HL-60 (cell line): ENCODE measurements around the gene AFF3.

ENCODE experiments used
- CTCF ChIP-seq: IDR thresholded peaks from one replicate; pipeline ENCODE4 v1.5.1; 2011; ENCODE audit warnings: low read length, control low read depth, inconsistent platforms; ENCODE audit not compliant: insufficient read depth
- POLR2AphosphoS5 ChIP-seq: IDR thresholded peaks from 2 replicates; pipeline ENCODE4 v1.6.1; 2012; ENCODE audit warnings: low read depth
- TF ChIP-seq, protein P1 (sequence below): IDR thresholded peaks from 2 replicates; pipeline ENCODE4 v1.6.1; 2012; ENCODE audit warnings: low read depth; ENCODE audit not compliant: insufficient replicate concordance

DNA sequence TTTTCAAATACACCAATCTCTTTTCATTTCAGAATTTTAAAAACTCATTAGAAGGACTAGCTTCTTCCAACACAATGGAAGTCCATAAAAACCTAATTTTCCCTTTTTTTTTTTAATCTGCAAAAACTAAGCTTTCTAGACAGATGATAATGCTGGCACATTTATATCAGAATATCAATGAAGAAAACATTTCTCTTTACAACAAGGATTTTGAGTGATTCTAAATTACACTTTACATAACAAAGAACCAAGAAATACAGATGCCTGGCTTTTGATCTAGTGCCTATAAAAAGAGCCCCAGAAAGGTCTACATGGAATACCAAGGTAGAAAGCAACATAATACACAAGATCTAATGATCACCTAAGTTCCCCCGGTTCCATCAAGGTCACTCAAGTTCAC is 108.0 kb downstream of the AFF3 start:
- TF ChIP-seq, protein P1, sequence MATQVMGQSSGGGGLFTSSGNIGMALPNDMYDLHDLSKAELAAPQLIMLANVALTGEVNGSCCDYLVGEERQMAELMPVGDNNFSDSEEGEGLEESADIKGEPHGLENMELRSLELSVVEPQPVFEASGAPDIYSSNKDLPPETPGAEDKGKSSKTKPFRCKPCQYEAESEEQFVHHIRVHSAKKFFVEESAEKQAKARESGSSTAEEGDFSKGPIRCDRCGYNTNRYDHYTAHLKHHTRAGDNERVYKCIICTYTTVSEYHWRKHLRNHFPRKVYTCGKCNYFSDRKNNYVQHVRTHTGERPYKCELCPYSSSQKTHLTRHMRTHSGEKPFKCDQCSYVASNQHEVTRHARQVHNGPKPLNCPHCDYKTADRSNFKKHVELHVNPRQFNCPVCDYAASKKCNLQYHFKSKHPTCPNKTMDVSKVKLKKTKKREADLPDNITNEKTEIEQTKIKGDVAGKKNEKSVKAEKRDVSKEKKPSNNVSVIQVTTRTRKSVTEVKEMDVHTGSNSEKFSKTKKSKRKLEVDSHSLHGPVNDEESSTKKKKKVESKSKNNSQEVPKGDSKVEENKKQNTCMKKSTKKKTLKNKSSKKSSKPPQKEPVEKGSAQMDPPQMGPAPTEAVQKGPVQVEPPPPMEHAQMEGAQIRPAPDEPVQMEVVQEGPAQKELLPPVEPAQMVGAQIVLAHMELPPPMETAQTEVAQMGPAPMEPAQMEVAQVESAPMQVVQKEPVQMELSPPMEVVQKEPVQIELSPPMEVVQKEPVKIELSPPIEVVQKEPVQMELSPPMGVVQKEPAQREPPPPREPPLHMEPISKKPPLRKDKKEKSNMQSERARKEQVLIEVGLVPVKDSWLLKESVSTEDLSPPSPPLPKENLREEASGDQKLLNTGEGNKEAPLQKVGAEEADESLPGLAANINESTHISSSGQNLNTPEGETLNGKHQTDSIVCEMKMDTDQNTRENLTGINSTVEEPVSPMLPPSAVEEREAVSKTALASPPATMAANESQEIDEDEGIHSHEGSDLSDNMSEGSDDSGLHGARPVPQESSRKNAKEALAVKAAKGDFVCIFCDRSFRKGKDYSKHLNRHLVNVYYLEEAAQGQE: no peak
- TF ChIP-seq CTCF (no peak), POLR2AphosphoS5 (no peak)
